Measurements from ENCODE around the gene ARHGAP36. TPM values are rescaled to one million over a fixed set of nuclear protein-coding genes. Genes with fewer than 3 reads are reported as not detected.

ARHGAP36 gene
- total RNA-seq, 1 donor from 2014 or later: not detected

DNA sequence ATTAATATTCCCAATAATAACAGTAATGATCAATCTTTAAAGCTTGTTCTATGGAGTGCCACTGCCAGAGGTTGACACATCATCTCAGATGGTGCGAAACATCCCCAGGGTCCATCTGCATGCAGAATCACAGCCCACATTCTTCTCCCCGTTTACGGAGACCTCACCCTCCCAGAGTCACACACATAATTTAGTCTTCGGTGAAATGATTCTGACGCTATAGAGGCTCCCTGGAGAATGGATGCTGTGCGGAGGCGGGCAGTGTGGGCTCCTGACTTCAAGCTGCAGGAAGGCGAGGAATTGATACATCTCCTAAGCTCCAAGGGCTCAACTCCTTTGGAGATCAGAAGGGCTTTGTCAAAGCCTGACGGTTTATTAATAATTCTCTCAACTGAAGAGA, 11.0 kb upstream of the ARHGAP36 start:
- H3K9ac ChIP-seq (ENCODE audit: low read length): no peak overlapping the region
- no peaks in the 10 kb centered on the region for H3K9me3 ChIP-seq (ENCODE audit: insufficient read depth, low read depth, low read length)
- Mint-ChIP-seq H3K4me3 (ENCODE audit: unreplicated experiment) (no peak overlapping the region), H3K27ac (ENCODE audit: unreplicated experiment) (no peak overlapping the region), H3K27me3 (ENCODE audit: low read depth, unreplicated experiment) (peaks cover 20% of the 10 kb centered on the region), H3K4me1 (ENCODE audit: low read depth, unreplicated experiment) (peaks cover 3% of the 10 kb centered on the region), H3K9me3 (ENCODE audit: unreplicated experiment) (no peaks in the 10 kb centered on the region), H3K36me3 (ENCODE audit: low read depth, unreplicated experiment) (no peaks in the 10 kb centered on the region)
- H3K27me3 ChIP-seq (ENCODE audit: insufficient read depth, low read length): no peaks in the 10 kb centered on the region
- H4K20me1 ChIP-seq (ENCODE audit: insufficient read depth, low read length): no peaks in the 10 kb centered on the region
- H2AFZ ChIP-seq (ENCODE audit: low read depth, low read length): no peak overlapping the region
- no peak for DNase-seq (ENCODE audit: low read depth)
- H3K27ac ChIP-seq (ENCODE audit: low read depth, low read length): no peak overlapping the region
- TF ChIP-seq, protein P1, sequence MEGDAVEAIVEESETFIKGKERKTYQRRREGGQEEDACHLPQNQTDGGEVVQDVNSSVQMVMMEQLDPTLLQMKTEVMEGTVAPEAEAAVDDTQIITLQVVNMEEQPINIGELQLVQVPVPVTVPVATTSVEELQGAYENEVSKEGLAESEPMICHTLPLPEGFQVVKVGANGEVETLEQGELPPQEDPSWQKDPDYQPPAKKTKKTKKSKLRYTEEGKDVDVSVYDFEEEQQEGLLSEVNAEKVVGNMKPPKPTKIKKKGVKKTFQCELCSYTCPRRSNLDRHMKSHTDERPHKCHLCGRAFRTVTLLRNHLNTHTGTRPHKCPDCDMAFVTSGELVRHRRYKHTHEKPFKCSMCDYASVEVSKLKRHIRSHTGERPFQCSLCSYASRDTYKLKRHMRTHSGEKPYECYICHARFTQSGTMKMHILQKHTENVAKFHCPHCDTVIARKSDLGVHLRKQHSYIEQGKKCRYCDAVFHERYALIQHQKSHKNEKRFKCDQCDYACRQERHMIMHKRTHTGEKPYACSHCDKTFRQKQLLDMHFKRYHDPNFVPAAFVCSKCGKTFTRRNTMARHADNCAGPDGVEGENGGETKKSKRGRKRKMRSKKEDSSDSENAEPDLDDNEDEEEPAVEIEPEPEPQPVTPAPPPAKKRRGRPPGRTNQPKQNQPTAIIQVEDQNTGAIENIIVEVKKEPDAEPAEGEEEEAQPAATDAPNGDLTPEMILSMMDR (IDR thresholded peaks at IDR 0.05; ENCODE audit: insufficient read depth, low read depth, low read length): no peak
- TF ChIP-seq EZH2 (IDR thresholded peaks at IDR 0.05; ENCODE audit: insufficient read depth, low read length): no peak
- H3K36me3 ChIP-seq (ENCODE audit: insufficient read depth, low read length): no peaks in the 10 kb centered on the region
- no peak overlapping the region for H3K4me3 ChIP-seq (ENCODE audit: insufficient read depth, low read depth, low read length)
- H3K79me2 ChIP-seq (ENCODE audit: insufficient read depth, low read length): no peaks in the 10 kb centered on the region
- FAIRE-seq: no peak
- H3K4me2 ChIP-seq (ENCODE audit: low read length): no peak overlapping the region
- no peaks in the 10 kb centered on the region for H3K4me1 ChIP-seq (ENCODE audit: insufficient read depth, low read length)

DNA sequence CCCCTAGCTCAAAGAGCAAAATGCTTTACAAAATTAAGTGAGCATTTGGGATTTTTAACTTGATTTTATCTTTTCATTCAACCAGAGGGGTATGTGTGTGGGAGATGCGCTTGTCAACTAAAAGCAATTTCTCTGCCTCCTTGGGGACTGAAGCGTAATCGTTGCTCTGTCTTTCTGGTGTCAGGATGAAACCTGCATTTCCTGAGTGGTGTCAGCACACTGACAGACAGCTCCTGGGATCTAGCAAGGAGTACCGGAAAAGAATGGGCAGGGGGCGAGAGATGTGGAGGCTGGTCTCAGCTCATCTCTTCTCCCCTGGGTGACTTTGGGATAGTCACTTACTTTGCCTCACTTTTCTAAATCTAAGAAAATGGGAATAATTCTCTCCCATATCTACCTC, 5.1 kb upstream of the ARHGAP36 start:
- no peak overlapping the region for H3K27ac Mint-ChIP-seq (ENCODE audit: unreplicated experiment)
- H3K4me3 Mint-ChIP-seq (ENCODE audit: unreplicated experiment): no peak overlapping the region
- no peaks in the 10 kb centered on the region for H3K79me2 ChIP-seq (ENCODE audit: insufficient read depth, low read length)
- no peak overlapping the region for H3K4me3 ChIP-seq (ENCODE audit: insufficient read depth, low read depth, low read length)
- no peaks in the 10 kb centered on the region for H3K9me3 Mint-ChIP-seq (ENCODE audit: unreplicated experiment)
- TF ChIP-seq, protein P1 (IDR thresholded peaks at IDR 0.05; ENCODE audit: insufficient read depth, low read depth, low read length): no peak
- no peak for TF ChIP-seq EZH2 (IDR thresholded peaks at IDR 0.05; ENCODE audit: insufficient read depth, low read length)
- no peak overlapping the region for H3K9ac ChIP-seq (ENCODE audit: low read length)
- H3K9me3 ChIP-seq (ENCODE audit: insufficient read depth, low read depth, low read length): no peaks in the 10 kb centered on the region
- H3K27me3 ChIP-seq (ENCODE audit: insufficient read depth, low read length): no peaks in the 10 kb centered on the region
- H3K27ac ChIP-seq (ENCODE audit: low read depth, low read length): no peak overlapping the region
- DNase-seq (ENCODE audit: low read depth): no peak
- no peak overlapping the region for H3K4me2 ChIP-seq (ENCODE audit: low read length)
- no peaks in the 10 kb centered on the region for H3K36me3 ChIP-seq (ENCODE audit: insufficient read depth, low read length)
- no peaks in the 10 kb centered on the region for H4K20me1 ChIP-seq (ENCODE audit: insufficient read depth, low read length)
- no peak for FAIRE-seq
- H2AFZ ChIP-seq (ENCODE audit: low read depth, low read length): no peak overlapping the region
- no peaks in the 10 kb centered on the region for H3K4me1 Mint-ChIP-seq (ENCODE audit: low read depth, unreplicated experiment)
- no peaks in the 10 kb centered on the region for H3K36me3 Mint-ChIP-seq (ENCODE audit: low read depth, unreplicated experiment)
- H3K4me1 ChIP-seq (ENCODE audit: insufficient read depth, low read length): no peaks in the 10 kb centered on the region
- H3K27me3 Mint-ChIP-seq (ENCODE audit: low read depth, unreplicated experiment): peaks cover 22% of the 10 kb centered on the region

DNA sequence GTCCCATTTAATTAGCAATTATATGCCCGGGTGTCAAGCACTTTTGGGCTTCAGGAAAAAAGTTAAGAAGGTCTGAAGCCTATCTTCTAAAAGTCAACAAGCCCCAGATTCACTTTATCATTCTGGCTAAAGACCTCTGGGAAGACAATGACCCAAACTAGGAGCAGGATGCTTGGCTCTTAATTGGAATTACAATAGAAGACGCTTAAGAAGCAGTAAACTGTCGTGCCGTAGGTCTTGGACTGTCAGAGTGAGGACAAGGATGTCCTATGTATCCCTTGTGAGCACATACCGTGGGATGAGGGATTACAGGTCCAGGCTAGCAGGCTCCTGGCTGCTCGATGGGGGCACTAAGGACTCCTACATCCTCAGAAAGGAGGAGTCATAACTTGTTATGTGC, 3.2 kb upstream of the ARHGAP36 start:
- DNase-seq (ENCODE audit: low read depth): no peak
- H4K20me1 ChIP-seq (ENCODE audit: insufficient read depth, low read length): no peaks in the 10 kb centered on the region

More for the DNA sequence above, 3.2 kb upstream of the ARHGAP36 start:
- H3K36me3 Mint-ChIP-seq (ENCODE audit: low read depth, unreplicated experiment): no peaks in the 10 kb centered on the region
- no peaks in the 10 kb centered on the region for H3K36me3 ChIP-seq (ENCODE audit: insufficient read depth, low read length)
- no peaks in the 10 kb centered on the region for H3K4me1 ChIP-seq (ENCODE audit: insufficient read depth, low read length)
- no peak overlapping the region for H3K4me3 ChIP-seq (ENCODE audit: insufficient read depth, low read depth, low read length)
- no peak for FAIRE-seq
- H3K9me3 ChIP-seq (ENCODE audit: insufficient read depth, low read depth, low read length): no peaks in the 10 kb centered on the region
- peaks cover 28% of the 10 kb centered on the region for H3K27me3 Mint-ChIP-seq (ENCODE audit: low read depth, unreplicated experiment)
- TF ChIP-seq EZH2 (IDR thresholded peaks at IDR 0.05; ENCODE audit: insufficient read depth, low read length): no peak
- TF ChIP-seq, protein P1 (IDR thresholded peaks at IDR 0.05; ENCODE audit: insufficient read depth, low read depth, low read length): no peak
- no peak overlapping the region for H3K4me3 Mint-ChIP-seq (ENCODE audit: unreplicated experiment)
- no peak overlapping the region for H2AFZ ChIP-seq (ENCODE audit: low read depth, low read length)
- no peak overlapping the region for H3K27ac Mint-ChIP-seq (ENCODE audit: unreplicated experiment)
- no peak overlapping the region for H3K4me2 ChIP-seq (ENCODE audit: low read length)
- H3K27ac ChIP-seq (ENCODE audit: low read depth, low read length): no peak overlapping the region
- H3K27me3 ChIP-seq (ENCODE audit: insufficient read depth, low read length): no peaks in the 10 kb centered on the region
- H3K9ac ChIP-seq (ENCODE audit: low read length): no peak overlapping the region
- H3K79me2 ChIP-seq (ENCODE audit: insufficient read depth, low read length): no peaks in the 10 kb centered on the region
- no peaks in the 10 kb centered on the region for H3K4me1 Mint-ChIP-seq (ENCODE audit: low read depth, unreplicated experiment)
- H3K9me3 Mint-ChIP-seq (ENCODE audit: unreplicated experiment): no peaks in the 10 kb centered on the region

Measured in astrocyte (in vitro differentiated cells and primary cell).